Skeletal muscle tissue (tissue), 4 donors: ENCODE results near the gene COPS9. TPM values are rescaled to one million over a fixed set of nuclear protein-coding genes. Genes with fewer than 3 reads are reported as not detected.

Source experiments
- H3K27ac ChIP-seq: one replicate; pipeline ENCODE4 v1.7.0; 2013; ENCODE audit warnings: mild to moderate bottlenecking, low read depth, low read length, inconsistent platforms
- H3K27me3 ChIP-seq, 3 donors: one replicate each; pipeline ENCODE4 v1.7.0; 2013; ENCODE audit warnings: low read length in 3 of 3; ENCODE audit not compliant: control insufficient read depth in 3 of 3, insufficient read depth in 3 of 3
- H3K36me3 ChIP-seq, 3 donors: one replicate each; pipeline ENCODE4 v1.7.0; 2013; ENCODE audit warnings: low read length in 3 of 3; ENCODE audit not compliant: control insufficient read depth in 3 of 3, insufficient read depth in 3 of 3
- H3K4me1 ChIP-seq, 3 donors: one replicate each; pipeline ENCODE4 v1.7.0; 2013; ENCODE audit warnings: low read length in 3 of 3, mild to moderate bottlenecking in 3 of 3; ENCODE audit not compliant: control insufficient read depth in 3 of 3, insufficient read depth in 3 of 3
- H3K4me3 ChIP-seq, 3 donors: one replicate each; pipeline ENCODE4 v1.7.0; 2013; ENCODE audit warnings: low read length in 3 of 3
- H3K9ac ChIP-seq, 3 donors: one replicate each; pipeline ENCODE4 v1.7.0; 2013; ENCODE audit warnings: low read length in 3 of 3, mild to moderate bottlenecking in 3 of 3, moderate library complexity in 2 of 3, low read depth in 1 of 3
- H3K9me3 ChIP-seq, 3 donors: one replicate each; pipeline ENCODE4 v1.7.0; 2013; ENCODE audit warnings: low read length in 3 of 3; ENCODE audit not compliant: control insufficient read depth in 3 of 3
- total RNA-seq: library from RNA; depleted of rRNA; stranded (reverse); fragments of >200 nt; gene quantifications from one replicate; pipeline ENCODE4 v1.2.3, GENCODE V29; 2014
- donor health status: Osteomylitis.

COPS9 gene
- total RNA-seq, 1 donor from 2014 or later: 115 TPM

DNA sequence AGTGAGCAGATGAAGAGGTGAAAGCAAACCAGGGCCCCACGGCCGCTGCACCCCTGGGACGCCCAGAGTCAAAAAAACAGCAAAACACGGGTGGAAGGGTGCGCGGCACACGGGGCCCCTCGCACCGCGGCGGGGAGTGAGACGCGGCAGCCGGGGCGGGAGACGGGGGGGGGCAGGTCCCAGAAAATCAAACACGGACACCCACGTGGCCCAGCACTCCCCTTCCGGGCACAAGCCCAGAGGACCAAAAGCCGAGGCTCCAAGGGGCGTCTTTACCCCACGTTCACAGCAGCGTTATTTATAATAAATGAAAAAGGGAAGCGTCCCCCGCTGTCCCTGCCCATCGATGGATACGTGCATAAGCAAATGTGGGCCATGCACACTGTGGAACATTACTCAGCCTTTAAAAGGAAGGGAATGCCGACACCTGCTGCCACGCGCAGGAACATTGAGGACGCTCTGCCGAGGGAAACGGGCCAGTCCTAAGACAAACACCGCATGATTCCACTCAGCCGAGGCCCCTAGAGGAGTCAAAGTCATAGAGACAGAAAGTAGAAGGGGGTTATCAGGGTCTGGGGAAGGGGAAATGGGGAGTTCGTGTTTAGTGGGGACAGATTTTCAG, 677 bp upstream of the COPS9 start:
- Histone ChIP-seq H3K4me1 (peaks cover 13 to 24% (median 23%) of the 10 kb centered on the region in 3 donors), H3K27ac (no peak overlapping the region), H3K4me3 (peak overlapping the region; percentile 85 to 89 (median 85)), H3K9ac (peak overlapping the region; percentile 59 to 98 (median 95)), H3K9me3 (no peaks in the 10 kb centered on the region), H3K36me3 (peaks cover 18 to 20% (median 19%) of the 10 kb centered on the region in 3 donors), H3K27me3 (no peaks in the 10 kb centered on the region)

DNA sequence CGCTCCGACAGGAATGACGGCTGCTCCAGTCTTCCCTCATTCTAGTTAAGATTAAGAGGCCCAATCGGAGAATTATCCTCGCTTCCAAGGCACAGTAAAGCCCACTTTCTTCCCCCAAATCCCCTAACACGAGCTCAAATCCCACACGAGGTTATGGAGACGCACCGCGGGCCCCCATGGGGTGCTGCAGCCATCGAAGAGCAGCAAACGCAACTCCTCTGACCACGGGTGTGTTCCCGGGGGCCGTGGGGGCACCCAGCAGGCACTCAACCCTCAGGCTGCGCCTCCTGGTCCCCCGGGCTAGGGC, 446 bp downstream of the COPS9 start:
- Histone ChIP-seq H3K27me3 (no peaks in the 10 kb centered on the region), H3K4me3 (peak overlapping the region; percentile 85 to 89 (median 85)), H3K36me3 (peaks cover 26 to 31% (median 29%) of the 10 kb centered on the region in 3 donors), H3K9ac (peak overlapping the region; percentile 94 to 98 (median 95)), H3K27ac (peak overlapping the region; percentile 30), H3K9me3 (no peaks in the 10 kb centered on the region), H3K4me1 (peaks cover 13 to 24% (median 23%) of the 10 kb centered on the region in 3 donors)

- Histone ChIP-seq H3K4me1 (peaks cover 13 to 24% (median 23%) of the 10 kb centered on the region in 3 donors), H3K4me3 (peak overlapping the region; percentile 85 to 89 (median 85)), H3K27me3 (no peaks in the 10 kb centered on the region), H3K27ac (peak overlapping the region; percentile 30), H3K9ac (peak overlapping the region; percentile 94 to 98 (median 95)), H3K36me3 (peaks cover 32 to 37% (median 35%) of the 10 kb centered on the region in 3 donors), H3K9me3 (no peaks in the 10 kb centered on the region)
Measured at GRCh38 chr2:240134956-240135520, 1.1 kb downstream of the COPS9 start.

- Histone ChIP-seq H3K9ac (peak overlapping the region; percentile 94 to 98 (median 95)), H3K27ac (no peak overlapping the region), H3K4me1 (peaks cover 13 to 24% (median 23%) of the 10 kb centered on the region in 3 donors), H3K4me3 (peak overlapping the region in 1 of 3 donors; percentile 22), H3K36me3 (peaks cover 38 to 42% (median 40%) of the 10 kb centered on the region in 3 donors), H3K27me3 (no peaks in the 10 kb centered on the region), H3K9me3 (no peaks in the 10 kb centered on the region)
Measured at GRCh38 chr2:240134466-240134865, 1.6 kb downstream of the COPS9 start.

DNA sequence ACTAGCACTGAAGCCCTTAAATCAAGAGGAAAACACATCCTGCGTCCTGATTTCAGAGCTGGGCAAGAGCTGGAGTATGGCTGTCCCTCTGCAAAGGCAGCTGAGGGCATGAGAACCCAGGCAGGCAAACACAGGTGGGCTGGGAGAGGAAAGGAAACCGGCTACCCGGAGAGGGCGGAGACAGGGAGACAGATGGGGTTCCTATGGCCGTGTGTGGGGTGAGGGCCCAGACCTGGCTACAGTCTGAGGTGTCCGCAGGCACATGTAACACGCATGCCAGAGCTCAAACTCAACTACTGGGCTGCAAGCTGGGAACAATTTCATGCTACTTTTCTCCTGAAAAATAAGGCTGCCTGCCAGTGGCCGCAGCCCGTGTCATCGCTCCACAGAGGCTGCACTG, 2.7 kb downstream of the COPS9 start:
- H3K9me3 ChIP-seq: no peaks in the 10 kb centered on the region
- H3K27ac ChIP-seq: no peak overlapping the region
- H3K4me3 ChIP-seq: no peak overlapping the region
- peaks cover 43 to 50% (median 43%) of the 10 kb centered on the region in 3 donors for H3K36me3 ChIP-seq
- H3K4me1 ChIP-seq: peaks cover 19 to 33% (median 32%) of the 10 kb centered on the region in 3 donors
- no peaks in the 10 kb centered on the region for H3K27me3 ChIP-seq
- H3K9ac ChIP-seq: no peak overlapping the region

DNA sequence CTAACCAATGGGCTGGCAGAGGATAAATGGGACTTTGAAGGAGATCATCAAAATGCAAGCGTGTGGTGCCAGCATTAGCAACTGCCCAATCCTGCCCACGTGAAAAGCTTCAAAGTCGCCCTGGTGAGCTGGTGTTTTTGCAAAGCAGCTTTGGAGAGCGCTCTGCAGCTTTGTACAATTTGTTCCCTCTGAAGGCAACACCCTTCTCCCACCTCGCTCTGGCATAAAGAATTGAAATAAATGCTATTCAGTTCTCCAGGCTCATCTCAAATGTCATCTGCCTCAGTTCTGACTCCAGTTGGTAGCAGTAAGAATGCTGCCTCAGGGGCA, 3.5 kb downstream of the COPS9 start:
- Histone ChIP-seq H3K4me1 (peaks cover 25 to 40% (median 38%) of the 10 kb centered on the region in 3 donors), H3K27ac (no peak overlapping the region), H3K27me3 (no peaks in the 10 kb centered on the region), H3K9me3 (no peaks in the 10 kb centered on the region), H3K36me3 (peaks cover 43 to 52% (median 46%) of the 10 kb centered on the region in 3 donors), H3K4me3 (no peak overlapping the region), H3K9ac (no peak overlapping the region)

DNA sequence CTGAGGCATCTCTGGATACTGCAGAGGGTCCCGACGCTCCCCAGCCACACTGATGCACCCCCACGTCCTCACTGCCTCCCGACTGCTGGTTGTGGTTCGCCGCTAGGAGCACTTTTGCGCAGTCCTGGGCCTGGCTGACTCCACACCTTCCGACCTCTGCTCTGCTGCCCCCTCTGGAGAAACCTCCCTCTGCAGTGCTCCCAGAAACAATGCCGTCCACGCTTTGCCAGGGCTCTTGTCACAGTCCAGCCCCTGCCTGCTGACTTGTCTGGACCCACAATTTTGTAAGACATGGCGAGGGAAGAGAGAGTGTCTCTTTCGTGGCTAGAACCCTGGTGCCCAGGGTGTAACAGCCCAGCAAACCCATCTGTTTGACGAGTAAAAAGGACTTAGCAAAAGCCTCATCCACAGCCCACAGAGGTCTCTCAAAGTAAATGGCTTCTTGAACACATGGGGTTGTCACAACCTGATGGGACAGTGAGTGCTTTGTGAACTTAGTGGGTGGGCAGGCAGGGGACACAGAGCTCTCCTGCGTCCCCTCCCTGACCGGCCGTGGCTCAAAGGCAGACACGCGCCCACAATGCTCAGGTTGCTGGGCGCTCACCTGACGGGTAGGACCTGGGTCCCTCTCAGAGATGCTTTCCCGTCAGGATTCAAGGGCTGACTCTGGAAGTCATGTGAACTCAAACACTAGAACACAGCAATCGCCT, 4.0 kb downstream of the COPS9 start:
- Histone ChIP-seq H3K9me3 (no peaks in the 10 kb centered on the region), H3K4me1 (peaks cover 25 to 40% (median 38%) of the 10 kb centered on the region in 3 donors), H3K9ac (no peak overlapping the region), H3K4me3 (no peak overlapping the region), H3K27me3 (no peaks in the 10 kb centered on the region), H3K27ac (no peak overlapping the region), H3K36me3 (peaks cover 43 to 54% (median 48%) of the 10 kb centered on the region in 3 donors)

DNA sequence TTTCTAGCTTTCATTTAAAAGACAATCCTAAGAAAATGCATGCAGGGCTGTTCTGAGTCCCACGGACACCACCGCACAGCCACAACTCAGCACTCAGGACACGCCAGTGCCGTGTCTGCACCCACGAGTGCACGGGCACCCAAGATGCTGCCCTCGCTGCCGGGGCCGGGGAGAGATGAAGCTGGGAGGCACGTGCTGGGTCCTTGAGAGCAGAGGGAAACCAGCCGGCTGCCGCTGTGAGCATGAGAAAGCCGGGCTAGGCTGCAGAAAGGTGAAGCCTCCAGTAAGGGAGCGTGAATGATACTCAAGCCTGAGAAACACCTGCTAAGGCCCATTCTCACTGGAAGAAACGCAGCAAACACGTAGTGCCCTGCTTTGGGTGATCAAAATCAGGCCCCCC, 4.8 kb downstream of the COPS9 start:
- H3K36me3 ChIP-seq: peaks cover 44 to 55% (median 48%) of the 10 kb centered on the region in 3 donors
- no peak overlapping the region for H3K27ac ChIP-seq

DNA sequence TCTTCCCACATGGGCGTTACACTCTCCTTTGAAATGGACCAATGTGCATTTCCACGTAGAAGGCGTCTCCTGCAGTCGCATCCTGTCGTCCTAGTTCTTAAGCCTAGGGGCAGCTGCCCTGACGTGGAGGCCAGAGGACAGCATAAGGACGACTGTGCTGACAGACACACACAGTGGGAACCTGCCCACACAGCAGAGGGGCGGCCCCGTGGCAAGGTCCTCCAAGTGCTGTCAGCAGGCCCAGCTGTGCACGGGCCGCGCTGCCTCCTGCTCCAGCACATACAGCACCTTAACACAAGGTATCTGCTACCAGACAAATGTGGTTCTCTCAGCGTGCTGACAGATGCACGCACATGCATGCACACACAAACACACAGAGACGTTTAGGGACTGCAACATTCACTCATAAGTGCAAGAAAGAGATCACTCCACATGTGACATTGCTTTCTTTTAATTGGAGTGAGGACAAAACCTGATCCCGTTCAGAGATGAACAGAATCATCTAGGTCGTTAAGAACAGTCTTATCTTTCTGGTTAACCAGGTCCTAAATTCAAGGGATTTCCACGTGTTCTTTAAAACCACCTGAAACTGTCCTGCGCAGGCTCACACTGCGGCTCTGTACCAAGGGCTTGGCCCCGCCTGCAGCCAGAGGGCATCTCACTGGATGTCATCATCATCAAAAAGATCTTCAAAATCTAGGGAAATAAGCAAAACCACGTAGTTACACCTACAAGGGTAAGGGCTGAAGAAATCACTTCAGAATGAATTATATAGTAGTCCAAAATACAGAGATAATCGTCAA, 5.5 kb downstream of the COPS9 start:
- H3K4me1 ChIP-seq: peaks cover 23 to 33% (median 29%) of the 10 kb centered on the region in 3 donors
- no peak overlapping the region for H3K9ac ChIP-seq
- H3K27me3 ChIP-seq: no peaks in the 10 kb centered on the region
- no peaks in the 10 kb centered on the region for H3K9me3 ChIP-seq
- peaks cover 48 to 59% (median 51%) of the 10 kb centered on the region in 3 donors for H3K36me3 ChIP-seq
- no peak overlapping the region for H3K27ac ChIP-seq
- H3K4me3 ChIP-seq: no peak overlapping the region

More for the DNA sequence above, 4.8 kb downstream of the COPS9 start:
- Histone ChIP-seq H3K9me3 (no peaks in the 10 kb centered on the region), H3K4me3 (no peak overlapping the region), H3K9ac (no peak overlapping the region), H3K4me1 (peaks cover 23 to 35% (median 32%) of the 10 kb centered on the region in 3 donors), H3K27me3 (no peaks in the 10 kb centered on the region)
